HL-60 (cell line): Measurements from ENCODE around the gene SH3GL1.

Experiments
- DNase-seq, 2 experiments: peaks; one replicate each; pipeline ENCODE4 v3.0.0-alpha.2; 2010 to 2020; ENCODE audit warnings: low read depth in 1 of 2, low spot score in 1 of 2
- H3K27ac ChIP-seq: fragments of 250-450 bp; sonication (Bioruptor Pico); replicated peaks from 2 replicates; pipeline ENCODE4 v1.5.1; 2020; ENCODE audit warnings: mild to moderate bottlenecking, moderate library complexity
- H3K27me3 ChIP-seq: fragments of 250-450 bp; sonication (Bioruptor Pico); 2 replicates; pipeline ENCODE4 v1.5.1; 2021; ENCODE audit warnings: mild to moderate bottlenecking, moderate library complexity; ENCODE audit not compliant: insufficient read depth, poor library complexity, severe bottlenecking
- H3K4me3 ChIP-seq: replicated peaks from 2 replicates; pipeline ENCODE4 v1.5.1; 2011; ENCODE audit warnings: mild to moderate bottlenecking, control low read depth, low read length; ENCODE audit not compliant: insufficient read depth
- GABPA ChIP-seq: IDR thresholded peaks from 2 replicates; pipeline ENCODE4 v1.6.1; 2012; ENCODE audit warnings: low read depth
- POLR2AphosphoS5 ChIP-seq: IDR thresholded peaks from 2 replicates; pipeline ENCODE4 v1.6.1; 2012; ENCODE audit warnings: low read depth
- SPI1 ChIP-seq: IDR thresholded peaks from 2 replicates; pipeline ENCODE4 v1.6.1; 2012; ENCODE audit warnings: low read depth, mild to moderate bottlenecking, borderline replicate concordance
- TF ChIP-seq, protein P1 (sequence below): IDR thresholded peaks from 2 replicates; pipeline ENCODE4 v1.6.1; 2012; ENCODE audit warnings: low read depth; ENCODE audit not compliant: insufficient replicate concordance
- TF ChIP-seq, protein P2 (sequence below): IDR thresholded peaks from one replicate; pipeline ENCODE4 v1.5.1; 2011; ENCODE audit warnings: low read length, control low read depth, inconsistent platforms; ENCODE audit not compliant: insufficient read depth

Gene SH3GL1

GRCh38 chr19:4338441-4339355 lies 61.6 kb downstream of the SH3GL1 start, which contains the start of gene STAP2:
STAP2 (minus strand) TSS chr19:4338827; CDS start chr19:4338753, 74 bp downstream.
- Histone ChIP-seq H3K4me3 (peak within 1 kb of the TSS; percentile 19; the same call in 1 of the 2 replicates), H3K27ac (no peak within 1 kb of the TSS), H3K27me3 (peaks cover 5% of the 10 kb centered on the region)
- TF ChIP-seq, protein P1, sequence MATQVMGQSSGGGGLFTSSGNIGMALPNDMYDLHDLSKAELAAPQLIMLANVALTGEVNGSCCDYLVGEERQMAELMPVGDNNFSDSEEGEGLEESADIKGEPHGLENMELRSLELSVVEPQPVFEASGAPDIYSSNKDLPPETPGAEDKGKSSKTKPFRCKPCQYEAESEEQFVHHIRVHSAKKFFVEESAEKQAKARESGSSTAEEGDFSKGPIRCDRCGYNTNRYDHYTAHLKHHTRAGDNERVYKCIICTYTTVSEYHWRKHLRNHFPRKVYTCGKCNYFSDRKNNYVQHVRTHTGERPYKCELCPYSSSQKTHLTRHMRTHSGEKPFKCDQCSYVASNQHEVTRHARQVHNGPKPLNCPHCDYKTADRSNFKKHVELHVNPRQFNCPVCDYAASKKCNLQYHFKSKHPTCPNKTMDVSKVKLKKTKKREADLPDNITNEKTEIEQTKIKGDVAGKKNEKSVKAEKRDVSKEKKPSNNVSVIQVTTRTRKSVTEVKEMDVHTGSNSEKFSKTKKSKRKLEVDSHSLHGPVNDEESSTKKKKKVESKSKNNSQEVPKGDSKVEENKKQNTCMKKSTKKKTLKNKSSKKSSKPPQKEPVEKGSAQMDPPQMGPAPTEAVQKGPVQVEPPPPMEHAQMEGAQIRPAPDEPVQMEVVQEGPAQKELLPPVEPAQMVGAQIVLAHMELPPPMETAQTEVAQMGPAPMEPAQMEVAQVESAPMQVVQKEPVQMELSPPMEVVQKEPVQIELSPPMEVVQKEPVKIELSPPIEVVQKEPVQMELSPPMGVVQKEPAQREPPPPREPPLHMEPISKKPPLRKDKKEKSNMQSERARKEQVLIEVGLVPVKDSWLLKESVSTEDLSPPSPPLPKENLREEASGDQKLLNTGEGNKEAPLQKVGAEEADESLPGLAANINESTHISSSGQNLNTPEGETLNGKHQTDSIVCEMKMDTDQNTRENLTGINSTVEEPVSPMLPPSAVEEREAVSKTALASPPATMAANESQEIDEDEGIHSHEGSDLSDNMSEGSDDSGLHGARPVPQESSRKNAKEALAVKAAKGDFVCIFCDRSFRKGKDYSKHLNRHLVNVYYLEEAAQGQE: no peak
- TF ChIP-seq SPI1 (no peak), GABPA (no peak), POLR2AphosphoS5 (no peak)
- TF ChIP-seq, protein P2, sequence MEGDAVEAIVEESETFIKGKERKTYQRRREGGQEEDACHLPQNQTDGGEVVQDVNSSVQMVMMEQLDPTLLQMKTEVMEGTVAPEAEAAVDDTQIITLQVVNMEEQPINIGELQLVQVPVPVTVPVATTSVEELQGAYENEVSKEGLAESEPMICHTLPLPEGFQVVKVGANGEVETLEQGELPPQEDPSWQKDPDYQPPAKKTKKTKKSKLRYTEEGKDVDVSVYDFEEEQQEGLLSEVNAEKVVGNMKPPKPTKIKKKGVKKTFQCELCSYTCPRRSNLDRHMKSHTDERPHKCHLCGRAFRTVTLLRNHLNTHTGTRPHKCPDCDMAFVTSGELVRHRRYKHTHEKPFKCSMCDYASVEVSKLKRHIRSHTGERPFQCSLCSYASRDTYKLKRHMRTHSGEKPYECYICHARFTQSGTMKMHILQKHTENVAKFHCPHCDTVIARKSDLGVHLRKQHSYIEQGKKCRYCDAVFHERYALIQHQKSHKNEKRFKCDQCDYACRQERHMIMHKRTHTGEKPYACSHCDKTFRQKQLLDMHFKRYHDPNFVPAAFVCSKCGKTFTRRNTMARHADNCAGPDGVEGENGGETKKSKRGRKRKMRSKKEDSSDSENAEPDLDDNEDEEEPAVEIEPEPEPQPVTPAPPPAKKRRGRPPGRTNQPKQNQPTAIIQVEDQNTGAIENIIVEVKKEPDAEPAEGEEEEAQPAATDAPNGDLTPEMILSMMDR: no peak
- no peak for DNase-seq

GRCh38 chr19:4337906-4338440 lies 62.4 kb downstream of the SH3GL1 start:
- Histone ChIP-seq H3K4me3 (peak overlapping the region; percentile 19; the same call in 1 of the 2 replicates), H3K27ac (no peak overlapping the region), H3K27me3 (peaks cover 2% of the 10 kb centered on the region)
- no peak for DNase-seq
- TF ChIP-seq, protein P1: no peak
- no peak for TF ChIP-seq SPI1
- no peak for TF ChIP-seq POLR2AphosphoS5
- TF ChIP-seq, protein P2: no peak
- no peak for TF ChIP-seq GABPA

GRCh38 chr19:4334929-4335570 lies 65.3 kb downstream of the SH3GL1 start:
- no peak overlapping the region for H3K4me3 ChIP-seq
- H3K27me3 ChIP-seq: no peaks in the 10 kb centered on the region
- TF ChIP-seq, protein P2: no peak
- no peak for TF ChIP-seq SPI1
- TF ChIP-seq, protein P1: no peak
- TF ChIP-seq GABPA: no peak
- no peak for TF ChIP-seq POLR2AphosphoS5
- DNase-seq: no peak
- H3K27ac ChIP-seq: no peak overlapping the region
